ENCODE results near the gene ZNF48.

ZNF48 gene

DNA sequence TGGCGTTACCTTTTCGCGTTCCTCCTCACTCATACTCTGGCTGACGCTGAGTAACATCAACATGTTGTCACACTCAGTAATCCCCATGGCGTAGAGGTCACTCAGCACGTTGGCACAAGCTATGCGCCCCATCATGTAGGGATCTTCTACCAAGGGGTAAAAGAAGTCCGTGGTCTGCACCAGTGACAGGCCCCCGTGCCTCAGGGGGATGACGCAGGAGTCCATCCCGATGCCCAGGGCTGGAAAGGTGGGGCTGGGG lies 49.9 kb downstream of the ZNF48 start:
- no peaks in the 10 kb centered on the region for H3K9me2 ChIP-seq (ENCODE audit: low read depth, low read length)
- H3F3A ChIP-seq (ENCODE audit: insufficient read depth, low read length): no peaks in the 10 kb centered on the region; the same call in 1 of the 2 replicates
- peaks cover 36% of the 10 kb centered on the region for H3K4me1 ChIP-seq (ENCODE audit: insufficient read depth, low read length, severe bottlenecking)
- H3K4me2 ChIP-seq (ENCODE audit: low read length): peak overlapping the region; percentile 84
- H3K27ac ChIP-seq (ENCODE audit: low read depth, low read length, poor library complexity, severe bottlenecking): peak overlapping the region; percentile 65
- H2AFZ ChIP-seq (ENCODE audit: low read length): no peak overlapping the region
- peaks cover 8% of the 10 kb centered on the region; the same call in 1 of the 2 replicates for H3K9me3 ChIP-seq (ENCODE audit: low read length)
- H3K4me3 ChIP-seq (ENCODE audit: low read depth, low read length, poor library complexity, severe bottlenecking): peak overlapping the region; percentile 92
- H3K79me2 ChIP-seq (ENCODE audit: insufficient read depth, low read length): peaks cover 9% of the 10 kb centered on the region
- H3K9ac ChIP-seq (ENCODE audit: low read length): peak overlapping the region; percentile 95
- H3K36me3 ChIP-seq (ENCODE audit: insufficient read depth, low read length): peaks cover 25% of the 10 kb centered on the region
- no peaks in the 10 kb centered on the region for H3K27me3 ChIP-seq (ENCODE audit: insufficient read depth, low read length)
- TF ChIP-seq EZH2 (IDR thresholded peaks at IDR 0.05; ENCODE audit: borderline replicate concordance, low read length) (no peak), CTCF (IDR thresholded peaks at IDR 0.05; ENCODE audit: low read length) (no peak)
- no peaks in the 10 kb centered on the region for H4K20me1 ChIP-seq (ENCODE audit: insufficient read depth, low read length)

DNA sequence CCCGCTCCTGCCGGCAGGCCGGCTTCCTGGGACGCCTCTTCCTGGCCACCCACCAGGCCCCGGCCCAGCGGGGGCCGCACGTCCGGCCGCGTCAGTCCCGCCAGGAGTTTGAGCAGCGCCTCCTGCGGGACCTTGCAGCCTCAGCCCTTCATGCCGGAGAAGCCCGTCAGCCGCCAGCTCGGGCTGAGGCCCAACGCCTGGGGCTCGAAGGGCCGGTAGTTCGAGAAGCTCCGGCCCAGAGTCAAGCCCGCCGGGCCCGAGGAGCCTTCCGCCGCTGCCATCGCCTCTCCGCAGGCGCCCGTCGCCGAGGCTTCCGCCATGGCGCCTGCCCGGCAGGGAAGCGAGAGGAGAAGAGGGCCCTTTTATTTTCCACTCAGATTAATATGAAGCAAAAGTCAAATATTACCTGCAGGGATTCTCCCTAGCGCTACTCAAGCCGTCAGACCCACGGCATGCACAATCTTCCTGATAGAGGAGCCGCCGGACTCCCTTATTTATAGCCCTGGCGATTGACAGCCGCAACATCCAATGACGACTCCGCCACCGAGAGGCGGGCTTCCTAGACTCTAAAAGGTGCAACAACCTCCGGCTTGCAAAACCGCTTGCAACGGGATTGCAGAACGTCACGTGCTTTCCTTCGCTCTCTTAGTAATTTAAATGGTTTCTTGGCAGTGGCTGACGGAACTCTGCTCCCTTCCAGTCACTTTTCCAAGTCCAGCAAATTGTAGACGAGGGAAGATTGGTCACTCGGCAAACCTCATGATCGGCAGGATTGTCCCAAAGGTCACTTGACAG lies 50.4 kb downstream of the ZNF48 start, which contains the start of gene SEPHS2:
SEPHS2 (minus strand) TSS at position 467 of the 795 bp plus-strand sequence; CDS start at position 320, 147 bp downstream.
- Histone ChIP-seq H3K36me3 (ENCODE audit: insufficient read depth, low read length) (peaks cover 25% of the 10 kb centered on the region), H3K4me3 (ENCODE audit: low read depth, low read length, poor library complexity, severe bottlenecking) (peak within 1 kb of the TSS; percentile 92), H2AFZ (ENCODE audit: low read length) (peak within 1 kb of the TSS; percentile 90), H3K79me2 (ENCODE audit: insufficient read depth, low read length) (peaks cover 9% of the 10 kb centered on the region), H3F3A (ENCODE audit: insufficient read depth, low read length) (no peaks in the 10 kb centered on the region; the same call in 1 of the 2 replicates), H3K9me2 (ENCODE audit: low read depth, low read length) (no peaks in the 10 kb centered on the region), H3K4me2 (ENCODE audit: low read length) (peak within 1 kb of the TSS; percentile 84), H3K27me3 (ENCODE audit: insufficient read depth, low read length) (no peaks in the 10 kb centered on the region), H3K9me3 (ENCODE audit: low read length) (peaks cover 8% of the 10 kb centered on the region; the same call in 1 of the 2 replicates), H3K27ac (ENCODE audit: low read depth, low read length, poor library complexity, severe bottlenecking) (peak within 1 kb of the TSS; percentile 65), H3K9ac (ENCODE audit: low read length) (peak within 1 kb of the TSS; percentile 95), H3K4me1 (ENCODE audit: insufficient read depth, low read length, severe bottlenecking) (peaks cover 36% of the 10 kb centered on the region), H4K20me1 (ENCODE audit: insufficient read depth, low read length) (no peaks in the 10 kb centered on the region)
- peak; percentile 42; the same call in 1 of the 2 replicates for TF ChIP-seq CTCF (IDR thresholded peaks at IDR 0.05; ENCODE audit: low read length)
- TF ChIP-seq EZH2 (IDR thresholded peaks at IDR 0.05; ENCODE audit: borderline replicate concordance, low read length): no peak

- H3K4me2 ChIP-seq (ENCODE audit: low read length): peak overlapping the region; percentile 84
- peaks cover 2% of the 10 kb centered on the region; the same call in 1 of the 2 replicates for H3F3A ChIP-seq (ENCODE audit: insufficient read depth, low read length)
- H3K36me3 ChIP-seq (ENCODE audit: insufficient read depth, low read length): peaks cover 25% of the 10 kb centered on the region
- H2AFZ ChIP-seq (ENCODE audit: low read length): peak overlapping the region; percentile 90
- H3K27ac ChIP-seq (ENCODE audit: low read depth, low read length, poor library complexity, severe bottlenecking): peak overlapping the region; percentile 65
- peak overlapping the region; percentile 92 for H3K4me3 ChIP-seq (ENCODE audit: low read depth, low read length, poor library complexity, severe bottlenecking)
- peaks cover 41% of the 10 kb centered on the region for H3K4me1 ChIP-seq (ENCODE audit: insufficient read depth, low read length, severe bottlenecking)
- no peak for TF ChIP-seq EZH2 (IDR thresholded peaks at IDR 0.05; ENCODE audit: borderline replicate concordance, low read length)
- no peaks in the 10 kb centered on the region for H3K27me3 ChIP-seq (ENCODE audit: insufficient read depth, low read length)
- H4K20me1 ChIP-seq (ENCODE audit: insufficient read depth, low read length): no peaks in the 10 kb centered on the region
- H3K9me3 ChIP-seq (ENCODE audit: low read length): peaks cover 8% of the 10 kb centered on the region; the same call in 1 of the 2 replicates
- peaks cover 9% of the 10 kb centered on the region for H3K79me2 ChIP-seq (ENCODE audit: insufficient read depth, low read length)
- H3K9ac ChIP-seq (ENCODE audit: low read length): peak overlapping the region; percentile 95
- H3K9me2 ChIP-seq (ENCODE audit: low read depth, low read length): no peaks in the 10 kb centered on the region
These were observed 51.0 kb downstream of the ZNF48 start for GRCh38 chr16:30446203-30446595.
